IPS-NIHi7 (cell line): Measurements from ENCODE around the gene ZNF691.
"Not testable (repeated sequence)": the region's sequence is repeated elsewhere in the genome, so short reads cannot be mapped to it uniquely, and the experiment has no call there.

ENCODE experiments used
- DNase-seq: peaks from one replicate; pipeline ENCODE4 v3.0.0; 2012; ENCODE audit warnings: mixed read lengths; ENCODE audit errors: extremely low spot score

Gene ZNF691

GRCh38 chr1:42832641-42833240, 13.7 kb upstream of the ZNF691 start:
- no peak for DNase-seq

DNA sequence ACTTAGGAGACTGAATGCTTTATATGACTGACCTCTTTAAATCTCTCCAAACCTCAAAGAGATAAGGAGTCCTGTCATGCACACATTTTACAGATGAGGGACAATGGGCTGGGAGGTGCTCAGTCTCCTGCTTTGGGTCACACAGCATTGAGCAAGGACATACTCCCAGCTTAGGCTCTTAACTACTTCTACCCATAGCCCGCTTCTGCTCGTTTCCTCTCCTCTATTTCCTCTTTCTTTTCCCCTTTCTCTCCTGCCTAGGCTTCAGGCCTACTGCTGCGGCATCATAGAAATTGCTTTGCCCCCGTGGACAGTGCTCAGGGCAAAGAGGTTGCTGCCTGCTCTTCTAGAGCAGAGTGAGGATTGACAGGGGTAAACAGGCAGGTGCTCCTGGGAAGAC, 12.4 kb upstream of the ZNF691 start:
- no peak for DNase-seq

GRCh38 chr1:42834803-42835202, 11.6 kb upstream of the ZNF691 start:
- DNase-seq, result no peak

DNA sequence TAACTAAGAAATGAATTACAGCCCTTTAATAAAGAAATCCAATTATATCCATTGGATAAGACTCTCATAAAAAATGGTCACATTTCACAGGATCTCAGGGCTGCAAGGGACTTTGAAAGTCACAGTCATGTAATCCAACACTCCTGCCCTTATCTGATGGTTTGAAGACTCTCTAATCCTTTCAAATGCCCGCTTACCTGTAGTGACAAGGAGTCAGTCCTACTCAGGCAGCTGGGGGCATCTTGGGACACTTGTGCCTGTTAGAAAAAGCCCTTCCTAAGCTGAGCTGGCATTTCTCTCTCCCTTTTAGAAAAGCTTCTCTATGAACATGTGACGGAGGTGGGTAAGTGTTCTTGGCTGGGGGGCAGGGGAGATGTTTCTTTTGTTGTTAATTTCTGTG, 11.0 kb upstream of the ZNF691 start:
- no peak for DNase-seq

- DNase-seq, result no peak
Measured at GRCh38 chr1:42837709-42838108, 8.7 kb upstream of the ZNF691 start.

DNA sequence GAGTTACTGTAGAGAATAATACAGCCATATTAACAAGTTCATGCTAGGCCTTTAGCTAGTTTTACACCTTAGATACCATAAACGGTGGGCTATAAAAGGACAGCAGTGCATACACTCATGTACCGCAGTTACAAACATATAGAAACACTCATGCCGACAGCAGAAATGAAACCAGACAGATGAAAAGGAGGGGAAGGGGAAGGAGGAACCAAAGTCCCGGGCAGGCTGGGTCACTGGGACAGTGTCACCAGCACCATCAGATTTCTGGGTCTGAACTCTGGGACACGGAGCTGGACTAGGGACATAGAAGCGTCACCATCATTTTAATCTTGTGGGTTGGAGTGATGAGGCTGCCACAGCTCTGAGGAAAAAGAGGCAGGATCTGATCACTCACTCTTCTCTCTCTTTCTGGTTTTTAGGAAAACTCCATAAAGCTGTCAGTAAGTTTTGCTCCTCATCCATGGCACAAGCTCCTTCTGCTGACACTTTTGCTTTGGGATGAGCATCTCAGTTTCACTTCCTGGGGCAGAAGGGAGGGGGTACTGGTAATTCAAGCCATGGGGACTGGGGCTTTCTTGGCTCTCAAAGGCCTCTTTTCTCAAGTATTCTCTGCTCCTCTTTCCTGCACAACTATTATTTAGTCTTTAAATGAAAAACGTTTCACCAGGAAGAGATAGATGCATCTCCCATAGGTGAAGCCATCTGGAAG, 7.8 kb upstream of the ZNF691 start:
- DNase-seq, result no peak

DNA sequence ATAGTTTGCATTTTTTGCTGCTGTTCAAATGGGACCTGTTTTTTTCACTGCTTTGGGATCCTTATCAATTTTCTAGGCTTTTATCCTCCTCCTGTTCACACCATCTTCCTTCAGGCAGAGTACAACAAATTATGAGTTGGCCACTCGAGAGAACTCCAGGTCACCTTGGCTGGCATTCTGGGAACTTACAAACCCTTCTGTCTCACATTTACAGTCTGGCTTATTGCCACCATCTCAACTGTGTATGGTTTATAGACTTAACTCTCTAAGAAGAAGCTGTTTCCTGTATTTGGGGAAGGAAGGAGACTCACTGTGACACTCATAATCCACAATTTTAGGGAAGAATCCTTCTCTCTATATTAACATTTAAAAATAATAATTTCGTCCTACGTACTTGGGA, 5.4 kb upstream of the ZNF691 start:
- no peak for DNase-seq

GRCh38 chr1:42841440-42842147, 4.8 kb upstream of the ZNF691 start:
- no peak for DNase-seq

DNA sequence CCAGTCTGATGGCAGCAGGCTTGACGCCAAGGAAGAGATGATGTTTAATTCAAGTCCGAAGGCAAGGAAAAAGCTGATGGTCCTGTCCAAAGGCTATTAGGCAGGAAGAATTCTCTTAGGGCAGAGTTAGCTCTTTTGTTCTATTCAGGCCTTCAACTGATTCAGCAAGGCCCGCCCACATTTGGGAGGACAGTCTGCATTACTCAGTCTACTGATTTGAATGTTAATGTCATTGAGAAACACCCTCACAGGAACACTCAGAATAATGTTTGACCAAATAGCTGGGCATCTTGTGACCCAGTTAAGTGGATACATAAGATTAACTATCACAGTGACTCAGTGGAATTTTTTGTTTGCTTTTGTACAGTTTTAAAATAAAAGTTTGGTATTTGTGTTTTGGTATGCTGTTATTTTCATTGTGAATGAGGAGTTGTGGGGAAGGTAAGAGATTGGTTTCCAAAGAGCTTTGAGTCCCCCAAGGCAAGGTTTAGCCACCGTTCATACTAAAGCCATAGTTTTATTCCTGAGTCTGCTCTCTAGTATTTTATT, 1.7 kb upstream of the ZNF691 start:
- no peak for DNase-seq

- no peak for DNase-seq
Measured at GRCh38 chr1:42845193-42845592, 1.2 kb upstream of the ZNF691 start.

GRCh38 chr1:42845866-42846256, 552 bp upstream of the ZNF691 start:
- no peak for DNase-seq

DNA sequence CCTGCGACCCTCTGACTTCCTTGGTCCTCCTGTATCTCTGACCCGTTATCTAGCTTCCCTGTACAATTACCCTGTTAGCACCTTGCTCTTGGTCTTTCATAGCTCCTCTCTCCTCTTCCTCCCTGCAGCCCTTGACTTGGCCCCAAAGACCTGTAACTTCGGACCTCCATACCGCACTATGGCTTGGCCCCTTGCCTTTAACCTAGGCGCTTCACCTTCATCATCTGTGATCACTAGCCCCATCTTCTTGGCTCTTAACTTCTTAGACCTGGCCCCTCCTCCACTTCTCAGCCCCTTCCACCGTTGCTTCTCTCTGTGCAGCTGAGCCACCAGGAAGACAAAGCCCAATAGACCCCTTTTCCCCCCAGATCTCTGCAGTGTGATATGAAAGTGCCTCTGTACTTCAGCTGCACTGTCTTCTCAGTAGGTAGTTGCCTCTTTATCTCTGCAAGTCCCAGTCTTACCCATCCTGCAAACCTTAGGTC, 740 bp downstream of the ZNF691 start:
- DNase-seq, result no peak

DNA sequence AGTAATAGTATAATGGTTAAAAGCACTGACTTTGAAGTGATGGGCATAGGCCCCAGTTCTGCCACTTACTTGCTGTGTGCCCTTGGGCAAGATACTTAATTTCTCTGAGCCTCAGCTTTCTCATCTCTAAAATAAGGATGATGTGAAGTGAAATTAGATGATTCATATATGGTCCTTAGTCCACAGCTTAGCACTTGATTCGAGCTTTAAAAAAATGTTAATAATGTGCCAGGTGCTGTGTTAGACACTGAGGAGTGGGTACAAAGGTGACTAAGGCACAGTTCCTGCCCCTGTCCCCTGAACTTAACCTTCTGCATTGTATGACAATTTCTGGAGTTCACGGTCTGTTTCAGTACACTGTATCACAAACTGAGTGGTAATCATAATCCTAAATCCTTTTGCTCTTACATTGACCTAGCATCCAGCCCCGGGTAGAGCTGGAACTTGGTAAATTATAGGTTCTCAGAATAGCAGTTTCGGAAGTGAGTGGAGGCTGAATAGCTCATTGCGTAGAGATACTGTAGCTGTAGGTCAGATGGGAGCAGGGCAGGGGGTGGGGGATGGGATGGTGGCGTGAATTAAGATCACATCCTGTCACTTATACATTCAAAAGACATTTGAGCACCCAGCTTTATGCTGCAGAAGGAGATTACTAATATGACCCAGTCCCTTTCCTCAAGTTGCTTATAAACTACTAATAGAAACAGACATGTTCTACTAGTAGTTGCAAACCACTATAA, 1.5 kb downstream of the ZNF691 start:
- DNase-seq, result no peak

DNA sequence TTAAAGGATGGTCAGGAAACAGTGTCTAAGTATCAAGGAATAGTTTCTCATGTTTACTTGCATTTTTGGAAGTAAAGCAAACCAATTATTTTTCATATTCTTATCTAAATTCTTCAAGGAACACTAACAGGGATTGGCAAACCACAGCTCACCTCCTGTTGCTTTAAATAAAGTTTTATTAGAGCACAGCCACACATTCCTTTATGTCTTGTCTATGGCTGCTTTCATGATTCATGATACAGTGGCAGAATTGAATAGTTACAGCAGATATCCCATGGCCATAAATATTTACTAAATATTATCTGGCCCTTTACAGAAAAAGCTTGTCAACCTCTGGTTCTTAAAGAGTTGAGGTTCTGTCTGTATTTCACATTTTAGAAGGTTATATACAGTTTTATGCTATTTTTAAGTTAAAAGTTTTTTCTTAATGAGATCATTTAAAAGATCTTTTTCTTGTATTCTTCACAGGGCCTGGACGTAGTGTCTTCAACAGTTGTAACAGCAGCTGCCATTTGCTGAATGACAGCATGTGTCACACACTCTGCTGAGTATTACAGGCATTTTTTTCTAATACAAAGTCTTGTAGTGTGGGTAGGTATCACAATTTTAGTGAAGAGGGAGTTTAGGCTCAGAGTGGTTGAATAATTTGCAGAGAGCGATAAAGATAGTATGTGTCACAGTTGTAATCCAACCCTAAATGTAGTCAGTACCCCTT, 2.6 kb downstream of the ZNF691 start:
- DNase-seq, result no peak

GRCh38 chr1:42849944-42850343, 3.5 kb downstream of the ZNF691 start:
- DNase-seq, result no peak

- no peak for DNase-seq
Measured at GRCh38 chr1:42851420-42851819, 5.0 kb downstream of the ZNF691 start.

GRCh38 chr1:42851960-42852607, 5.7 kb downstream of the ZNF691 start:
- no peak for DNase-seq

DNA sequence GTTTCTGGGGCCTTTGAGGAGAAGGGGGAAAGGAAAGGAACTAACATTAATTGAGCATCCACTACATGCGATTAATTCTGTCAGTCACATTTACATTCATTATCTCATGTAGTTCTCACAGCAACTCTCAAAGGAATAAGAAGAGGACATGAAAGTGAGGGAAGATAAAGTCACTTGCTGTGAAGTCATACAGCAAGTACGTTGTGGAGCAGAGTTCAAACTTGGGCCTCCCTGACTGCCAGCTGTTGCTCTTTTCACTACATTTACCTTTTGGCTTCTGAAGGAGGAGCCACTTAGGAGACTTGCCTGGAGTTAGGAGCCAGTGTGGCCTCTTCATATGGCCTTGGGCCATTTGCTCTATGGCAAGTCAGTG, 6.2 kb downstream of the ZNF691 start:
- DNase-seq, result no peak

DNA sequence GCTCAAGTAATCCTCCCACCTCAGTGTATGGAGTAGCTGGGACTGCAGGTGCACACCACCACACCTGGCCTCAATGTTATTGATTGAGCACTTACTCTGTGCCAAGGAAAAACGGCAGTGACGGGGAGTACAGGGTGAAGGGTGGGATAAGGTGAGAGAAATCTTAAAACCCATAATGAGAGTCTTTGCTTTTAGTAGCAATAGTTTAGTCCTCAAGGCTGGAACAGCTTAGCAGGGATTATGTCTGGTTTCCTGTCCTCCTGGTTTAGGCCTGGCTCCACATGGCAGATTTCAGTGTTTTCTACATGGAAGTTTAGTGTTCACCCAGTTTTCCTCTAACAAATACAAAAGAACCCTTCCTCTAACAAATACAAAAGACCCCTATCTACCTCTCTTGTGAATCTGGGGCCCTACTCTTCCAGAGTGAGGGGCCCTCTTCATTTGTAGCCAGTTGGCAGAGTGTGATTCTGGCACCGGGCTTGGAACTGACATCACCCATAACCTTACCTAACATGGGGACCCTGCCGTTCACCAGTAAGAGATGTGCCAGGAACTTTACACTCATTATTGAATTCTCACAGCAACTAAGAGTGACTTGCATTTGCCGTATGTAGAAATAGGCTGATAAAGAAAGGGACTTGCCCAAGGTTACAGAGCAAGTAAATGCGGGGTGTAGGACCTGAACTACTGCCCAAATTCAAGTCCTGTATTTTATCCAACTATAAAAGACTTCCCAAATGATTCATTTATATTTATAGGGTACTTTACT, 6.9 kb downstream of the ZNF691 start:
- no peak for DNase-seq

GRCh38 chr1:42856554-42856953, 10.1 kb downstream of the ZNF691 start:
- not testable (repeated sequence) for DNase-seq
